Spinal cord (tissue), 10 donors: ENCODE measurements around the gene OR2T1. TPM values are rescaled to one million over a fixed set of nuclear protein-coding genes. Genes with fewer than 3 reads are reported as not detected.

Experiments
- DNase-seq, 6 donors: peaks; one replicate each; pipeline versions ENCODE4 v3.0.0 to v3.0.0-alpha.2; 2013 to 2015; ENCODE audit warnings: low spot score in 6 of 6, low read depth in 4 of 6
- H3K27ac ChIP-seq: one replicate; pipeline ENCODE4 v1.5.1; 2013; ENCODE audit warnings: low read depth, low read length, control low read depth
- H3K27me3 ChIP-seq: one replicate; pipeline ENCODE4 v1.6.1; 2013; ENCODE audit warnings: low read length; ENCODE audit not compliant: control insufficient read depth, insufficient read depth
- H3K36me3 ChIP-seq: one replicate; pipeline ENCODE4 v1.6.1; 2013; ENCODE audit warnings: low read length; ENCODE audit not compliant: control insufficient read depth, insufficient read depth
- H3K4me1 ChIP-seq: one replicate; pipeline ENCODE4 v1.6.1; 2013; ENCODE audit warnings: low read length; ENCODE audit not compliant: control insufficient read depth, insufficient read depth
- H3K4me3 ChIP-seq: one replicate; pipeline ENCODE4 v1.5.1; 2013; ENCODE audit warnings: low read depth, low read length, control low read depth
- H3K9me3 ChIP-seq: one replicate; pipeline ENCODE4 v1.6.1; 2013; ENCODE audit warnings: low read length; ENCODE audit not compliant: control insufficient read depth, insufficient read depth
- WGBS: methylation state at CpG from one replicate; pipeline ENCODE4 v1.1.5; 2013; ENCODE audit warnings: missing lambda C conversion rate; ENCODE audit not compliant: insufficient coverage; 5-methylcytosine and 5-hydroxymethylcytosine counted together
- long read RNA-seq, 4 donors: transcript quantifications; one replicate each; lab custom pipeline, GENCODE V29; 2026
- polyA plus RNA-seq, 2 donors: library from polyadenylated mRNA; unstranded; fragments of 120-200 nt; gene quantifications; one replicate each; pipeline ENCODE4 v1.2.1, GENCODE V29; 2013; ENCODE audit not compliant: insufficient read length in 2 of 2
- total RNA-seq, 2 donors: library from RNA; depleted of rRNA in 1 of 2; stranded (reverse); fragments of 120-200 nt in 1 of 2; fragments of >200 nt in 1 of 2; gene quantifications; one replicate each; pipeline versions ENCODE4 v1.2.3 to v1.2.4, GENCODE V29; 2013 to 2014
- donor health status: healthy.

Gene OR2T1
- not detected for total RNA-seq
- not detected for polyA plus RNA-seq
- long read RNA-seq, donor 1, result 0 reads
- long read RNA-seq, donor 2, result 0 reads
- long read RNA-seq, donor 3, result 0 reads
- long read RNA-seq, donor 4, result 0 reads

GRCh38 chr1:248402748-248403147 is at the start of gene OR2T1:
OR2T1 (plus strand) TSS chr1:248403048; CDS start chr1:248406148, 3,100 bp downstream.
- Histone ChIP-seq H3K27ac (no peak within 1 kb of the TSS), H3K4me3 (no peak within 1 kb of the TSS), H3K9me3 (peaks cover 4% of the 10 kb centered on the region), H3K27me3 (no peaks in the 10 kb centered on the region), H3K36me3 (no peaks in the 10 kb centered on the region), H3K4me1 (no peaks in the 10 kb centered on the region)
- no CpG with 5 or more reads among the region's 3 CpGs for WGBS
- no peak for DNase-seq

DNA sequence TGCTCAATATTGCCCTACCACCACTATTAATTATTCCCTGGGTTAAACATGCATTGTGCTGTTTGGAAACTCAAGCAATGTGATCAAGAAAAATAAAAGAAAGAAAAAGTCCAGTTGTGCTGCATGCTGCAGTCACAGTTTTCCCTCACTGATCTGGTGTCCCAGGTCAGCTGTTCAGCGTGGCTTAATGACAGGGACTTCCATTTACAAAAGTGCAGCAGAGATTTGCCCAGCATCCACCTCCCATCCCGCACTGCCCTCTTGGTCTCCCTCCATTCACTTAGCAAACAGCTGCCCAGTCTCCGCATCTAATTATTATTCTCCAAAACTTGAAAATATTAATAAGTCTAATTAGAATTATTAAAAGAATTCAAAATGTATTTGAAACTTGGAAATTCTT is 43.4 kb upstream of the OR2T1 start:
- 33% methylated on average over 1 of the region's 3 CpGs for WGBS
- no peaks in the 10 kb centered on the region for H3K9me3 ChIP-seq
- H3K4me1 ChIP-seq, result no peaks in the 10 kb centered on the region
- H3K27ac ChIP-seq, result no peak overlapping the region
- no peaks in the 10 kb centered on the region for H3K27me3 ChIP-seq
- no peak overlapping the region for H3K4me3 ChIP-seq
- no peaks in the 10 kb centered on the region for H3K36me3 ChIP-seq
- no peak for DNase-seq

- Histone ChIP-seq H3K27me3 (no peaks in the 10 kb centered on the region), H3K4me3 (no peak within 1 kb of the TSS), H3K4me1 (no peaks in the 10 kb centered on the region), H3K36me3 (no peaks in the 10 kb centered on the region), H3K9me3 (no peaks in the 10 kb centered on the region), H3K27ac (no peak within 1 kb of the TSS)
- DNase-seq, result no peak
- 59% methylated on average over 2 of the region's 3 CpGs for WGBS
These were observed 41.6 kb upstream of the OR2T1 start, which contains the start of gene OR2T4 for GRCh38 chr1:248361121-248361715. OR2T4 (plus strand) TSS chr1:248361665; CDS start chr1:248361665, 0 bp downstream.

GRCh38 chr1:248366609-248367008 is 36.2 kb upstream of the OR2T1 start:
- no peaks in the 10 kb centered on the region for H3K27me3 ChIP-seq
- H3K4me1 ChIP-seq, result no peaks in the 10 kb centered on the region
- H3K36me3 ChIP-seq, result no peaks in the 10 kb centered on the region
- no peak for DNase-seq
- H3K9me3 ChIP-seq, result no peaks in the 10 kb centered on the region
- H3K27ac ChIP-seq, result no peak overlapping the region
- H3K4me3 ChIP-seq, result no peak overlapping the region

DNA sequence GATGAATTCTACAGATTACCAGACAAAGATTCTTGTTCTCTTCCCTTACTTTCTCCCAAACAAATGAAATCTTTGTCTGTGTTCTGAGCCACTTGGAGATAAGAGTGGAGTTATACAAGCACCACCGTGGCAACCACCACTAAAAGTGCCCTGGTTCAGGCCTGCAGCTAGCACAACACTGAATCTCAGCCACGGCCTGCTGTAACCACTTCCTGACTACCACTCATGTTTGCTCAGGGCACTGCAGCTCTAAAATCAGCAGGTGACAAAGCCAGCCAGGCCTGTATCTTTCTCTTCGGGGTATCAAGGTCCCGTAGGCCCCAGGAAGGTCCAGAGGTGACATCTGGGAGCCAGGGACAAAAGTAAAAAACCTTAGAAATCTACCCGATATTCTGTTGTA is 30.5 kb upstream of the OR2T1 start:
- H3K27ac ChIP-seq, result no peak overlapping the region
- no peak overlapping the region for H3K4me3 ChIP-seq
- DNase-seq, result no peak
- H3K9me3 ChIP-seq, result no peaks in the 10 kb centered on the region
- no peaks in the 10 kb centered on the region for H3K27me3 ChIP-seq
- WGBS, result 88% methylated on average over 5 of the region's 5 CpGs
- H3K4me1 ChIP-seq, result no peaks in the 10 kb centered on the region
- no peaks in the 10 kb centered on the region for H3K36me3 ChIP-seq

- Histone ChIP-seq H3K4me1 (no peaks in the 10 kb centered on the region), H3K36me3 (no peaks in the 10 kb centered on the region), H3K9me3 (no peaks in the 10 kb centered on the region), H3K4me3 (no peak overlapping the region), H3K27me3 (no peaks in the 10 kb centered on the region), H3K27ac (no peak overlapping the region)
- no peak for DNase-seq
- WGBS, result 75% methylated on average over 4 of the region's 4 CpGs
These were observed 29.1 kb upstream of the OR2T1 start for GRCh38 chr1:248373761-248374160.

DNA sequence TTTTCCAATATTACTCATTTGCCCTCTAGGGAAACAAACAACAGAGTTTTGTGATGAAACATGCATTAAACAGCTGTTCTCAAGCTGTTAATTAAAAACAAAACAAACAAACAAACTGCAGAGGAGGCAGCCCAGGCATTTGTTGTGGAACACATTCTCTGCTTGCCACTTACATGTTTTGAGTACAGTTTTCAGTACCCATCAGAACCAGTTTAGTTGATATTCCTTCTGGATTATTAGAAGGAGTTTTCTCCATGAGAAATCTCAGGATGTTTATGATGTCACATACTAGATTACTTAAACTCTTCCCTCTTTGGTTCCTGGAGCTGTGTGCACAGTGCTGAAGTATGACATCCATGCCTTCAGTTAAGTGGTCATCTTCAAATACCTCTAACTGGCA is 27.4 kb upstream of the OR2T1 start, which contains the start of gene OR2T6:
OR2T6 (plus strand) TSS at position 301 of the 400 bp plus-strand sequence. CDS start 11,863 bp downstream, outside the sequence.
- peak in 1 of 6 donors; percentile 4 for DNase-seq
- H3K4me3 ChIP-seq, result no peak within 1 kb of the TSS
- no peaks in the 10 kb centered on the region for H3K27me3 ChIP-seq
- no peaks in the 10 kb centered on the region for H3K4me1 ChIP-seq
- no peaks in the 10 kb centered on the region for H3K36me3 ChIP-seq
- no peaks in the 10 kb centered on the region for H3K9me3 ChIP-seq
- no peak within 1 kb of the TSS for H3K27ac ChIP-seq

DNA sequence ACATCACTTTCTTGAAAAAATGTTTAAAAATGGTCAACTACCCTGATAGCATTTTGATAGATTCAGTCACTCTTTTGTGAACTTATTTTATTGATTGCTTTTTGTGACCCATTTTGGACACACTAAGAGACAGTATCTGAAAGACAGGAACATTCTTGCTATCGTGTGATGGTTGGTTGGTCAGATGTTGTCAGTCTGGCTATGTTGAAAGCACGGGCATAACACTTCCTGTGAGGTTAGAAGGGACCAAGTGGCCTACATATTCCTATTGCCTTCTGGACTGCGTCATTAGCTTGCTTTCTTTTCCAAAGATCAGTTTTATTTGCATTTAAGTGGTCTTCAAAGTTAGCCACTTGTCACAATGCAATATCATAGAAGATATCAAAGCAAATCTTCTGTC is 25.9 kb upstream of the OR2T1 start:
- H3K27ac ChIP-seq, result no peak overlapping the region
- no peaks in the 10 kb centered on the region for H3K4me1 ChIP-seq
- no peaks in the 10 kb centered on the region for H3K36me3 ChIP-seq
- H3K27me3 ChIP-seq, result no peaks in the 10 kb centered on the region
- H3K9me3 ChIP-seq, result no peaks in the 10 kb centered on the region
- DNase-seq, result no peak
- 90% methylated on average over 2 of the region's 3 CpGs for WGBS
- no peak overlapping the region for H3K4me3 ChIP-seq

- WGBS, result no CpG with 5 or more reads among the region's 3 CpGs
These were observed 22.0 kb upstream of the OR2T1 start for GRCh38 chr1:248380854-248381253.

GRCh38 chr1:248388426-248388825 is 14.4 kb upstream of the OR2T1 start:
- H3K9me3 ChIP-seq, result no peaks in the 10 kb centered on the region
- WGBS, result 86% methylated on average over 2 of the region's 2 CpGs
- H3K36me3 ChIP-seq, result no peaks in the 10 kb centered on the region

More at GRCh38 chr1:248380854-248381253, 22.0 kb upstream of the OR2T1 start:
- Histone ChIP-seq H3K4me1 (no peaks in the 10 kb centered on the region), H3K9me3 (no peaks in the 10 kb centered on the region), H3K27me3 (no peaks in the 10 kb centered on the region), H3K36me3 (no peaks in the 10 kb centered on the region), H3K4me3 (no peak overlapping the region), H3K27ac (no peak overlapping the region)
- DNase-seq, result no peak

More at GRCh38 chr1:248388426-248388825, 14.4 kb upstream of the OR2T1 start:
- Histone ChIP-seq H3K27me3 (no peaks in the 10 kb centered on the region), H3K27ac (no peak overlapping the region), H3K4me3 (no peak overlapping the region), H3K4me1 (no peaks in the 10 kb centered on the region)
- DNase-seq, result no peak
